ENCODE data around the gene ENSA. TPM values are rescaled to one million over a fixed set of nuclear protein-coding genes. Genes with fewer than 3 reads are reported as not detected.
A peak's percentile ranks its signal among the peaks of the same experiment; 100 is the strongest.

ENSA gene
- total and polyA plus RNA-seq, 2 donors from 2014 or later: 172 to 193 TPM

DNA sequence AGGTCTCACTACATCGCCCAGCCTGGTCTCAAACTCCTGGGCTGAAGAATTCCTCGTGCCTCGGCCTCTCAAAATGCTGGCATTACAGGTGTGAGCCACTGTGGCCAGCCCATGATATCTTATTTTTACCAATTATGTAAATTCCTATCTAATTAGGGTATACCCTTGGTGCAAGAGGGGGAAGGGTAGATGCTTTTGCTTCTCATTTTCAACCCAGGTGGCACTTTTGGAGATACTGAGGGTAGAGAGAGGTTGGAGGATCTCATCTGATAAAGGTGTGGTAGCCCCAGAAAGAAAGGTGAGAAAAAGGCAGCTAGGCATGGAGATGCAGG is 17.4 kb downstream of the ENSA start:
- no peak for FAIRE-seq
- peaks cover 0 to 2% (median 0%) of the 10 kb centered on the region in 3 donors for H3K36me3 ChIP-seq (ENCODE audit: control insufficient read depth in 2 of 3, insufficient read depth in 3 of 3, low read length in 3 of 3)
- intact Hi-C loops (cut with DNase I): no loop called here

GRCh38 chr1:150610576-150610975 is 18.8 kb downstream of the ENSA start:
- Histone ChIP-seq H3K9me3 (ENCODE audit: control insufficient read depth in 2 of 3, insufficient read depth in 1 of 3, low read length in 3 of 3) (no peaks in the 10 kb centered on the region), H3K4me1 (ENCODE audit: control insufficient read depth in 2 of 3, insufficient read depth in 2 of 3, low read depth in 1 of 3, low read length in 3 of 3) (peaks cover 0 to 6% (median 5%) of the 10 kb centered on the region in 3 donors), H3K27ac (ENCODE audit: low read depth in 2 of 2, low read length in 2 of 2) (no peak overlapping the region), H3K9ac (ENCODE audit: low read length in 3 of 3) (no peak overlapping the region), H3K4me3 (ENCODE audit: low read length in 3 of 3) (no peak overlapping the region), H3K27me3 (ENCODE audit: control insufficient read depth, insufficient read depth, low read length) (no peaks in the 10 kb centered on the region), H3K36me3 (ENCODE audit: control insufficient read depth in 2 of 3, insufficient read depth in 3 of 3, low read length in 3 of 3) (no peaks in the 10 kb centered on the region)
- TF ChIP-seq CTCF (IDR thresholded peaks at IDR 0.05; ENCODE audit: borderline replicate concordance, extremely low read depth, insufficient read depth): no peak
- DNase-seq (no peak), FAIRE-seq (no peak)
- intact Hi-C loops (cut with DNase I): no loop called here

More for the DNA sequence above, 17.4 kb downstream of the ENSA start:
- TF ChIP-seq CTCF (IDR thresholded peaks at IDR 0.05; ENCODE audit: borderline replicate concordance, extremely low read depth, insufficient read depth): no peak
- Histone ChIP-seq H3K27me3 (ENCODE audit: control insufficient read depth, insufficient read depth, low read length) (no peaks in the 10 kb centered on the region), H3K4me1 (ENCODE audit: control insufficient read depth in 2 of 3, insufficient read depth in 2 of 3, low read depth in 1 of 3, low read length in 3 of 3) (peaks cover 0 to 6% (median 5%) of the 10 kb centered on the region in 3 donors), H3K9ac (ENCODE audit: low read length in 3 of 3) (no peak overlapping the region), H3K27ac (ENCODE audit: low read depth in 2 of 2, low read length in 2 of 2) (peak overlapping the region; percentile 46 to 70), H3K4me3 (ENCODE audit: low read length in 3 of 3) (no peak overlapping the region), H3K9me3 (ENCODE audit: control insufficient read depth in 2 of 3, insufficient read depth in 1 of 3, low read length in 3 of 3) (no peaks in the 10 kb centered on the region)
- no peak for DNase-seq

- Histone ChIP-seq H3K9me3 (ENCODE audit: control insufficient read depth in 2 of 3, insufficient read depth in 1 of 3, low read length in 3 of 3) (no peaks in the 10 kb centered on the region), H3K4me3 (ENCODE audit: low read length in 3 of 3) (no peak overlapping the region), H3K36me3 (ENCODE audit: control insufficient read depth in 2 of 3, insufficient read depth in 3 of 3, low read length in 3 of 3) (no peaks in the 10 kb centered on the region), H3K27me3 (ENCODE audit: control insufficient read depth, insufficient read depth, low read length) (no peaks in the 10 kb centered on the region), H3K4me1 (ENCODE audit: control insufficient read depth in 2 of 3, insufficient read depth in 2 of 3, low read depth in 1 of 3, low read length in 3 of 3) (peaks cover 0 to 8% (median 5%) of the 10 kb centered on the region in 3 donors), H3K9ac (ENCODE audit: low read length in 3 of 3) (no peak overlapping the region), H3K27ac (ENCODE audit: low read depth in 2 of 2, low read length in 2 of 2) (no peak overlapping the region)
- intact Hi-C loops (cut with DNase I): no loop called here
- DNase-seq: peak in 1 of 5 donors; percentile 32
- no peak for TF ChIP-seq CTCF (IDR thresholded peaks at IDR 0.05; ENCODE audit: borderline replicate concordance, extremely low read depth, insufficient read depth)
- FAIRE-seq: no peak
Observed at GRCh38 chr1:150609732-150610131, 19.7 kb downstream of the ENSA start.
